ENCODE results near the gene BID.

BID gene

GRCh38 chr22:17732251-17732854 is 41.9 kb downstream of the BID start:
- DNase-seq, result no peak

- DNase-seq, result no peak
Measured at GRCh38 chr22:17729561-17729960, 44.7 kb downstream of the BID start.

DNA sequence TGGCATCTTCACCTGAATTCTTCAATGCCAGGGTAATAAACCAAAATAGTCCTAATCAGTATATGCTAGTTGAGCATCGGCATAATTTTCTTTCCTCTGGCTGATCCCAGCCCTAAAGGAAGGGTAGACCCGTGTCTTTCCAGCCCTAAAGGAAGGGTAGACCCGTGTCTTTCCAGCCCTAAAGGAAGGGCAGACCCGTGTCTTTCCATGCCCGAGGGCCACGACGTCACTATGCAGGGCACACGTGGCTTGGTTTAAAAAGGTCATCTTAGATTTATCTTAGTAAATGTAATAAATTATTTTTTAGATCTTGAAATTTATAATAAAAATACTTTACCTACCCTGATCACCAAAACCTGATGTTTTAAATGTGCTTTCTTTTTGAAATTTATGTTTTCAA is 45.5 kb downstream of the BID start:
- DNase-seq, result no peak

- peak; percentile 61 to 65 for DNase-seq
Measured at GRCh38 chr22:17726928-17727897, 47.1 kb downstream of the BID start.

DNA sequence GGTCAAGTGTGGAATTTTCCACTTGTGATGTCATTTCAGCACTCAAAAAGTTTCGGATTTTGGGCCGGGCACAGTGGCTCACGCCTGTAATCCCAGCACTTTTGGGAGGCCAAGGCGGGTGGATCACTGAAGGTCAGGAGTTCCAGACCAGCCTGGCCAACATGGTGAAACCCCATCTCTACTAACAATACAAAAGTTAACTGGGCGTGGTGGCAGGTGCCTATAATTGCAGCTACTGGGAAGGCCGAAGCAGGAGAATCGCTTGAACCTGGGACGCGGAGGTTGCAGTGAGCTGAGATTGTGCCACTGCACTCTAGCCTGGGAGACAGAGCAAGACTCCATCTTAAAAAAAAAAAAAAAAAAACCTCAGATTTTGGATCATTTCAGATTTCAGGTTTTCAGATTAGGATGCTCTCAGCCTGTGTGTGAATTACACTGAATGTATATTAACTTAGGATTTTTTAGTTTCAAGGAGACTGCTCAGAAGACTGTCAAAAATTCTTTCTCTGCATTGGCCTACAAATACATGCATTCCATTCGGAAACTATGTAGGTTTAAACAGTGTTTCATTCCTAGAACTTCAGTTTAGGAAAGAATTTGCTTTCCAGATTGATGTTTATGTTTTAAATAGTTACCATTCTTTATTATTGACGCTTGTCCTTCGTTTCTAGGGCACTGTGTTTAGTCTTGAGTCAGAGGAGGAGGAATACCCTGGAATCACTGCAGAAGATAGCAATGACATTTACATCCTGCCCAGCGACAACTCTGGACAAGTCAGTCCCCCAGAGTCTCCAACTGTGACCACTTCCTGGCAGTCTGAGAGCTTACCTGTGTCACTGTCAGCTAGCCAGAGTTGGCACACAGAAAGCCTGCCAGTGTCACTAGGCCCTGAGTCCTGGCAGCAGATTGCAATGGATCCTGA is 48.0 kb downstream of the BID start:
- no peak for DNase-seq

DNA sequence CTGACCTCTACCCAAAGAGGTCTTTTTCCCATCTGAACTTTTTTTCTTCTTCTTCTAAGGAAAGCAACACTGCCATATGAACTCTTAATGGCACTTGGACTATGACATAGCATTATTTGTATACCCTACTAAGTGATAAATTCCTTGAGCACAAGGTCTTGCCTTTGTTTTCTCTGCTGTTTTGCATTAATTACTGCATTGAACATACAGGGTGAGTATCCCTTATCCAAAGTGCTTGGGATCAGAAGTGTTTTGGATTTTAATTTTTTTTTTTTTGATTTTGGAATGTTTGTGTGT is 48.8 kb downstream of the BID start:
- DNase-seq, result no peak

DNA sequence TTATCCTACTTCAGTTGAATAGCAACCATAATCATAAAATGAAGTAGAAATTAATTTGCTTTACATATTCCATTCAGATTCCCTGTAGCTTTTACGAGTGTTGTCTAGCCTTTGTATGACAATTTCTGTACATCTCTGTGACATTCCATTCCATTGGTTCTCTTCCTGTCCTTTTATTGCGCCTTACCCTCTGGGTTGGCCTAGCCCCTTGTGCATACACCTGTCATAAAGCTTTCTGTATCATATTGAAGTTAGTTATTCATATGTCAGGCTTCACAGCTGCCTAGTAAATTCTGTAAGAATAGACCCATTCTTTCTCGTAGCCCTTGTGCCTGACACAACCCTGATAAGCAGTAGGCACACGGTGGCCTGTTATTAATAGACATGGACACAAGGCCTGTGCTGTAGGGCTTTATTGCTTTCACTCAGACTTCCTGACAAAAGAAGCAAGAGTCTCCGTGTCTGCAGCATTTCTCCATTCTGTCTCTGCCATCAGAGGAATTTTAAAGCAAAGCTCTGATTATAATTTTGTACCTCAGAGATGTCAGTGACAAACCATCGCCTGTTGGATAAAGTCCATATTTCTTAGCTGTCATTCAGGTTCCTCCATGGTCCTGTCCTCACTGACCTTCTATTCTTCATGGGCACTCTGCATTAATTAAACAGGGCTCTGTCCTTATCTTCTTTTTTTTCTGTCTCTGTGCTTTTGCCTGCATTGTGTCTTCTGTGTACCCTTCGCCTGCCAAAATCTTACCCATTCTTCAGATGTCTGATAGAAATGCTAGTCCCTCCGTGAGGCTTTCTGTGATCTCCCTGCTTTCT is 49.4 kb downstream of the BID start:
- DNase-seq, result no peak

DNA sequence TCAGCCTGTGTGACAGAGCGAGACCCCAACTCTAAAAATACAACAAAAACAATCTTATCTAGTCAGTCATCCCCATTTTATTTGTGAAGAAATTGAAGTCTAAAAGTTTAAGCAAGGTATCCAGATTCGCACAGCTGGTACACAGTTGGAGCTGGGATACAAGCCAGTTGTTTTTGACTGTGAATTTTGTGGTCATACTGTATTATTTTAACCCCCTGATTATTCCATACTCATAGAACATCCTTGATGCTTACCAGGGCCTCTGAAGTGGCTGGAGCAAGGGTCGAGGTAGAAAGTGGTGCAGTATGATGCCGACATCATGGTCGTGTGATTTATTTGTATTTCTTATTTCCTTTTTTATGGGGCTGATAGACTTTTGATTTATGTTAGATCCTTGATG is 50.0 kb downstream of the BID start:
- no peak for DNase-seq

DNA sequence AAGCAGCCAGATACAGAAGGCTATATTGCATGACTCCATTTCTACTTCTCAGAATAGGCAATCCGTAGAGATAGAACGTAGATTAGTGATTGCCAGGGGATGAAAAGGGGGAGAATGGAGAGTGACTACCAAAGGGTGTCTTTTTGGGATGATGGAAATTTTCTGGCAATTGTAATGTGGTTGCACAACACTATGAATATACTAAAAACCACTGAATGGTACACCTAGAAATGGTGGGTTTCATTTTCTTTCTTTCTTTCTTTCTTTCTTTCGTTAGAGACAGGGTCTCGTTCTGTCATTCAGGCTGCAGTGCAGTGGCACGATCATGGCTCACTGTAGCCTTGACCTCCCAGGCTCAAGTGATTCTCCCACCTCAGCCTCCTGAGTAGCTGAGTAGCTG is 54.4 kb downstream of the BID start:
- no peak for DNase-seq

DNA sequence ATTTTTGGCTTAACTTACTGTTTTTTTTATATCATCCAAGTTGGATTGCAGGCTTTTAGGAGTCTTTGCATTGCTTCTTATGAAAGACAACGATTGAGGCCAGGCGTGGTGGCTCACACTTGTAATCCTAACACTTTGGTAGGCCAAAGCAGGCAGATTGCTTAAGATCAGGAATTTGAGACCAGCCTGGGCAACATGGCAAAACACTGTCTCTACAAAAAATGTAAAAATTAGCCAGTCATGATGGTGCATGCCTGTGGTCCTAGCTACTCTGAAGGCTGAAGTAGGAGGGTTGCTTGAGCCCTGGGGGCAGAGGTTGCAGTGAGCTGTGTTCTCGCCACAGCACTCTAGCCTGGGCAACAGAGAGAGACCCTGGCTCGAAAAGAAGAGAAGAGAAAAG is 56.6 kb downstream of the BID start:
- no peak for DNase-seq

DNA sequence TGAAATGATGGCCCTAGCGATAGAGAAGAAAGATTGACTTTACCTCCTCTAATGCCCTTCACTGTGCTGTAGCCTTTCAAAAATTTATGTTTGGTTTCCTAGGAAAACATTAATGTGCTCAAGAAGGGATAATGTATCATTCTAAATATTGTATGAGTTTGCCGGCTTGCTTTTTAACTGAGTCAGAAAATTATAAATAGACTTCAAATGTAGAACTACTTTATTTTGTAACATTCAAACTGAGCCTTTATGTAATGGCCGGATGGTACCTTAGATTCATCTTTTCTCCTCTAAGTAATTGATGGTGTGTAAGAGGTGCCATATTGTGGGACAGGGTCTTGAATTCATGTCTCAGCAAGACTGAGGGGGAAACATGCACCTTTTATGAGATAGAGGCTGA is 57.7 kb downstream of the BID start:
- no peak for DNase-seq

DNA sequence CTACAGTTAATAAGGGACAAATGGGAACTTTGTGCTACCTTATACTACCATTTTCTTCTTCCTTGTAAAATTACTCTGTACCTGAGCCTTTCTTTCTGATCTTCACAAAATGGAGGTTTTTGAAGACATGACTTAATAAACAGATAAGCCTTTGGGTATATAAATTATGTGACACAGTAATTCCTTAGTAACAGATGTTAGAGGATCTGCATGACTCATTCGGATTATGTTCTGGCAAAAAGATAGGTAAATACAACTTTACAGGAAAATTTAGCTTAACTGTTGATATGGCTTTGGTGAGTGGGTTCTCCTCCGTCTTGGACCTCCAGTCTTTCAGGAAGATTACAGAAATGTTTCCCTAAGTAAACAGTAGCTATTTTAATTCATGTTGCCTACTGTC is 61.8 kb downstream of the BID start:
- DNase-seq, result no peak

GRCh38 chr22:17710023-17710422 is 64.2 kb downstream of the BID start:
- DNase-seq, result no peak

- no peak for DNase-seq
Measured at GRCh38 chr22:17707526-17707925, 66.7 kb downstream of the BID start.

- DNase-seq, result no peak
Measured at GRCh38 chr22:17706947-17707346, 67.3 kb downstream of the BID start.

DNA sequence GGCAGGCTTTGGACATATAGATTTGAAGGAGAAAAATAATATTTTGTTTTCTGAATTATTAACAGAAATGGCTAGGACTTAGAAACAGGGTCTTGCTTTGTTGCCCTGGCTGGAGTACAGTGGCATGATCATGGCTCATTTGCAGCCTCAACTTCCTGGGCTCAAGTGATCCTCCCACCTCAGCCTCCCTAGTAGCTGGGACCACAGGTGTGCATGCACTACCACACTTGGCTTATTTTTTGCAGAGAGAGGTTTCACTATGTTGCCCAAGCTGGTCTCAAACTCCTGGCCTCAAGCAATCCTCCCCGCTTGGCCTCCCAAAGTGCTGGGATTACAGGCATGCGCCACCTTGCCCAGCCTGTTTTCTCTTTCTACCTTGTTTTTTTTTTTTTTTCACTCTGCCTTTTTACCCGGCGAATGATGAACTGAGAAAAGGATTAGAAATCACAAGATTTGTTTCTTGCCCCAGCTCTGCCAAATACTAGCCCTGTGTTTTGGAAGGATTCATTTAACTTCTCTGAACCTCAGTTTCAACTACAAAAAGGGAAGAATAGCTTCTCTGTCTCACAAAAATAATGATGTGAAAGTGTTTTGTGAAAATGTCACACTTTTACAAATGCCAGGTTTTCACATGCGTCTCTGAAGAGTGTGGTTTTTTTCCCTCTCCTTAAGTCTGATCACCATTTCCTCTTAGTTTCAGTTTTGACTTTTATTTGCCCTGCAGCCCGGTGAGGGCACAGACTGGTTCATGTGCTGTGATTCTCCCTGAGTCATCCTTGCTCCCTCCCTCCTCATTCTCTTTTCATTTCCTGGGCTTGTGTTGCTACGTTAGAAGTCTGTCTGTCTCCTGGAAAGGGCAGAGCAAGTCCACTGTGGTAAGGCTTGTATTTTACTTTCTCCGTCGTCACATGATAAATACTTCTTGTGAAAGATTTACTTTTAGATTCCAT is 68.0 kb downstream of the BID start:
- peak; percentile 65 to 66 for DNase-seq

- no peak for DNase-seq
Measured at GRCh38 chr22:17705546-17705945, 68.7 kb downstream of the BID start.

GRCh38 chr22:17703811-17704210 is 70.5 kb downstream of the BID start:
- DNase-seq, result no peak

DNA sequence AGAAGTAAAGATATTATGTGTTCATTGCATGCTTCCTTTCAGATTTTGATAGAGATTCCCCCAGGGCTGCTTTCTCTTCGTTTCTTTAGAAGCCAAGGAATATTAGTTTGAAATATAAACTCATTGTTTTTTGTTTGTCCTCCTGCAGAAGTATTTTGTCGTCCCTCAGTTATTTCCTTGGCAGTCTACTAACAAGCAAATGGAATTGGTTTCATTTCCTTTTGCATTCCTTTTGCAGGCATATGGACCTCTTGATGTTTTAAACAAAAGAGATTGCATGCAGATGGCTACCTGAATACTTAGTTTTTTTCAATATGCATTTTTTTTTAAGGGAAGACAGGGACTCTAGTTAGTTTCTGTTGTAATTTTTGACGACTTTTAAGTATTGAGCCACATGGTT is 73.5 kb downstream of the BID start:
- no peak for DNase-seq

DNA sequence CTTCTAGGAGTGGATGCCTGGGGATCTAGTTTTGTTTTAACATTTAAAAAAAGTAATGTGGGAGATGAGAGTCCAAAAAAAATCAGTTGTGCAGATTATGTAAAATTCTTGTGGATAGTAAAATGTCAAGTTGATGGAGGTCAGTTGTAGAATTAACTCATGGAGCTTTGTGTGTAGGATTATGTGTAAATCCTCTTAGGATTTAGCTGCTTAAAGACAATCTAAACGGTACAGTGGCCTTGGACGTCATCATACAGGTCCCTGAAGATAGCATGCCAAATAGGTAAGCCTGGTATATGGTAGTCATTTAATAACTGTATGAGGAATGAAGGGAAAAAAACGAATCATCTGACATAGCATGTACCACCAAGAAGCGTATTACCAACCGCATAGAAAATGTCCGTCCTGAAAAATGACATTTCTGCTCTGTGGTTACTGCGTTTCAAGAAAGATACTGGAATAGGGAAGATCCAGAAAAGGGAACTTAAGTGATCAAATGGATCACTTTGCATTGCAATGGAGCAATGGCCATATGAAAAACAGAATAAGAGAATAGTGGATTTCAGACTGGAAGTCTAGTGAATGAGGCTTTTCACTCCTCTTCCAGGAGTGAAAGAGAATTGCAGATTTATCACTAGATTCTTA is 74.5 kb downstream of the BID start:
- no peak for DNase-seq

DNA sequence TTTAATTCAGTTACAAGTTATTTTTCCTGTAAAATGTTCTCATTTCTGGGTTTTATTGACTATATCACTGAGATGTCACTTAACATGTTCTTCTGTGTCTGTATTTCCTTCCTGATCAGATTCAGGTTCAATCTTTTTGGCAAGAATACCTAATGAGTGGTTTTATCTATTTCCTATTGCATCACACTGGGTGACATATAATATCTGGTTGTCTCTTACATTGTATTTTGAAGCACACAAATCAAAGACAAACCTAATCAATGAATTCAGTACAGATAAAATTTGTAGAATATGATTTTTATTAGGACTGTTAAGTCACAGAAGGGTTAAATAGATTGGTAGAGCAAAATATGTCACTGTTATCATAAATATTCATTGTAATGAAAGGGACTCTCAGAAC is 75.3 kb downstream of the BID start:
- no peak for DNase-seq

Data from Kasumi-1 (cell line).